Measurements from ENCODE around the gene CDK11B.

DNA sequence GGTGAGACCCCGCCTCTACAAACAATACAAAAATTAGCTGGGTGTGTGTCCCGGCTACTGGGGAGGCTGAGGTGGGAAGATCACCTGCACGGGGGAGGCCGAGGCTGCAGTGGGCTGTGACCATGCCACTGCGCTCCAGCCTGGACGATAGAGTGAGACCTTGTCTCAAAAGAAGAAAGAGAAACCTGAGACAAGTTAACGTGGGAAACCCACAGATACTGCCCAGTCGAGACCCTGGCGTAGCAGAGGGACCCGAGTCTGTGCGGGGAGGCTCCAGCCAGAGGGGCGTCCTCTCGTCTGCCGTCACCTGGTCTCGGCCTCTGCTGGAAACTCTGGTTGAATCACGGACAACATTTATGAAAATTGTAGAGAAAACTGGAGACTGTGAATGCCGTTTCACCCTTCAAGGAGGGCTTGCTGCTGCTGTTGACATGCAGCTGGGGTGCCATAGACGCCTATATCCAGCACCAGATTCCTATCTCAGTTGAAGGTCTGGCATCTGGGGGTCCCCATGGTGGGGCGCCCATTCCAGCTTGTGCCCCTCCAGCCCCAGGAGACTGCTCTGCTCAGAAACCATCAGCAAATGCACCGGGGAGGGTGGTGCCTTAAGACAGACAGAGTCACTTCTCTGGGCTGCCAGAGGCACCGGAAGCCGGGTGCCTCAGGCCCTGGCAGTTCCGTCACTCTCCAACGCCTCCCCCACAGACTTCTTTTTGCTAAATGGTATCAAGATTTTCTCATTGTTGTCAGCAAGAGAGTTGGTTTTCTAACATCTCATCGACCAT is 13.6 kb upstream of the CDK11B start:
- TF ChIP-seq, protein P1, sequence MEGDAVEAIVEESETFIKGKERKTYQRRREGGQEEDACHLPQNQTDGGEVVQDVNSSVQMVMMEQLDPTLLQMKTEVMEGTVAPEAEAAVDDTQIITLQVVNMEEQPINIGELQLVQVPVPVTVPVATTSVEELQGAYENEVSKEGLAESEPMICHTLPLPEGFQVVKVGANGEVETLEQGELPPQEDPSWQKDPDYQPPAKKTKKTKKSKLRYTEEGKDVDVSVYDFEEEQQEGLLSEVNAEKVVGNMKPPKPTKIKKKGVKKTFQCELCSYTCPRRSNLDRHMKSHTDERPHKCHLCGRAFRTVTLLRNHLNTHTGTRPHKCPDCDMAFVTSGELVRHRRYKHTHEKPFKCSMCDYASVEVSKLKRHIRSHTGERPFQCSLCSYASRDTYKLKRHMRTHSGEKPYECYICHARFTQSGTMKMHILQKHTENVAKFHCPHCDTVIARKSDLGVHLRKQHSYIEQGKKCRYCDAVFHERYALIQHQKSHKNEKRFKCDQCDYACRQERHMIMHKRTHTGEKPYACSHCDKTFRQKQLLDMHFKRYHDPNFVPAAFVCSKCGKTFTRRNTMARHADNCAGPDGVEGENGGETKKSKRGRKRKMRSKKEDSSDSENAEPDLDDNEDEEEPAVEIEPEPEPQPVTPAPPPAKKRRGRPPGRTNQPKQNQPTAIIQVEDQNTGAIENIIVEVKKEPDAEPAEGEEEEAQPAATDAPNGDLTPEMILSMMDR (conservative IDR thresholded peaks at IDR 0.05): no peak
- no peak for TF ChIP-seq ZFX (IDR thresholded peaks at IDR 0.05)

Data from C4-2B (cell line).